Sigmoid colon (tissue), 7 donors: Measurements from ENCODE around the gene TTC27. TPM values are rescaled to one million over a fixed set of nuclear protein-coding genes. Genes with fewer than 3 reads are reported as not detected.

ENCODE experiments used
- DNase-seq: peaks from one replicate; pipeline ENCODE4 v3.0.0-alpha.2; 2019
- H3K27ac ChIP-seq, 4 donors: fragments of 200-600 bp; sonication (generic); one replicate each; pipeline ENCODE4 v1.5.1; 2016 to 2019; ENCODE audit warnings: mild to moderate bottlenecking in 1 of 4
- H3K27me3 ChIP-seq, 3 donors: fragments of 200-600 bp; sonication (generic); one replicate each; pipeline ENCODE4 v1.5.1; 2019; ENCODE audit warnings: mild to moderate bottlenecking in 1 of 3
- H3K36me3 ChIP-seq, 4 donors: fragments of 200-600 bp; sonication (generic); one replicate each; pipeline ENCODE4 v1.5.1; 2016 to 2019
- H3K4me1 ChIP-seq, 4 donors: fragments of 200-600 bp; sonication (generic); one replicate each; pipeline ENCODE4 v1.5.1; 2017 to 2019
- H3K4me3 ChIP-seq, 4 donors: fragments of 200-600 bp; sonication (generic); one replicate each; pipeline ENCODE4 v1.5.1; 2017 to 2019; ENCODE audit warnings: mild to moderate bottlenecking in 2 of 4, moderate library complexity in 1 of 4
- H3K9me3 ChIP-seq, 4 donors: fragments of 200-600 bp in 3 of 4; sonication (generic) in 3 of 4; one replicate each; pipeline versions ENCODE4 v1.5.1 to v1.6.1; 2013 to 2019
- CTCF ChIP-seq, 4 experiments: fragments of 450-650 bp in 3 of 4; fragments of 200-600 bp in 1 of 4; IDR thresholded peaks; one replicate each; pipeline ENCODE4 v1.5.1; 2016 to 2019; ENCODE audit warnings: antibody characterized with exemption in 4 of 4, mild to moderate bottlenecking in 3 of 4, moderate library complexity in 2 of 4
- EP300 ChIP-seq, 4 donors: sonication (generic); formaldehyde crosslinking; IDR thresholded peaks; one replicate each; pipeline ENCODE4 v1.6.1; 2017; ENCODE audit warnings: antibody characterized with exemption in 4 of 4
- POLR2A ChIP-seq, 2 donors: fragments of 450-650 bp; IDR thresholded peaks; one replicate each; pipeline ENCODE4 v1.6.1; 2016; ENCODE audit warnings: antibody characterized with exemption in 2 of 2, mild to moderate bottlenecking in 2 of 2, moderate library complexity in 2 of 2
- POLR2AphosphoS5 ChIP-seq, 4 donors: sonication (generic); formaldehyde crosslinking; IDR thresholded peaks; one replicate each; pipeline ENCODE4 v1.6.1; 2017; ENCODE audit warnings: antibody characterized with exemption in 4 of 4
- WGBS, 2 donors: extraction: QIAGEN DNeasy Blood & Tissue Kit; methylation state at CpG; one replicate each; pipeline ENCODE4 v1.1.7; 2013; 5-methylcytosine and 5-hydroxymethylcytosine counted together
- intact Hi-C: fragments of 100-400 bp; cut with DNase I; formaldehyde crosslinking; loops from one replicate; pipeline ENCODE4 v1.15.1; 2023
- polyA plus RNA-seq, 3 donors: library from polyadenylated mRNA; stranded (reverse); fragments of 200-250 nt; gene quantifications; one replicate each; pipeline ENCODE4 v1.2.3, GENCODE V29; 2013
- total RNA-seq, 4 donors: library from RNA; depleted of rRNA; stranded (reverse); fragments of >200 nt; gene quantifications; one replicate each; pipeline ENCODE4 v1.1.0, GENCODE V29; 2016
- donor health status: healthy with polysubstance abuse.
- donor health status: Bipolar disorder and iron deficiency.
- donor health status: healthy.

The TTC27 gene
- total and polyA plus RNA-seq, 7 donors = 3.0 to 22.5 (median 14.1) TPM

DNA sequence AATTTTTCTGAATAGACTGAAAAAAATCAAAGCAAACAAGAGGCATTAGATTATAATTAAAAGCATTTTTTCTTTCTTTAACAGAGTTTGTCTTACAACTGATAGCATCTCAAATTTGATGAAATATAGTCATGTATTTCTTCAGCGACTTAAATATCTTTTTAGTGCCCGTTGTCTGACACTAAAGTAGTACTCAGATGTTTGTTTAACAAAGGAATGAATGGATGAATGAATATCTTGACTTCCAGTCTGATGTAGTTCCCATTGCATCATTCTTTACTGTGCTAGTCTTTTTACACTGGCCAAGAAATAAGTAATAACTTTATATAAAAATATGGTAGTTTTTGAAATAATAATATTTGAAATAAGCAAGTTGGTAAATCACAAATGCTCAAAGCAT is 111.1 kb downstream of the TTC27 start:
- WGBS, 2 donors = 88 to 90% methylated on average over 2 of the region's 2 CpGs
- Histone ChIP-seq H3K9me3 (no peaks in the 10 kb centered on the region), H3K27me3 (no peaks in the 10 kb centered on the region), H3K36me3 (peaks cover 0 to 9% (median 5%) of the 10 kb centered on the region in 4 donors), H3K27ac (no peak overlapping the region), H3K4me1 (no peaks in the 10 kb centered on the region), H3K4me3 (no peak overlapping the region)
- TF ChIP-seq EP300 (IDR thresholded peaks at IDR 0.05) = no peak
- TF ChIP-seq POLR2A (IDR thresholded peaks at IDR 0.05) = no peak
- TF ChIP-seq CTCF (IDR thresholded peaks at IDR 0.05) = no peak
- no peak for TF ChIP-seq POLR2AphosphoS5 (IDR thresholded peaks at IDR 0.05)
- no peak for DNase-seq
- intact Hi-C loops = no loop called here

GRCh38 chr2:32739664-32740063 is 111.8 kb downstream of the TTC27 start:
- Histone ChIP-seq H3K9me3 (no peaks in the 10 kb centered on the region), H3K4me1 (no peaks in the 10 kb centered on the region), H3K27me3 (no peaks in the 10 kb centered on the region), H3K36me3 (peaks cover 0 to 9% (median 5%) of the 10 kb centered on the region in 4 donors), H3K27ac (no peak overlapping the region), H3K4me3 (no peak overlapping the region)
- no peak for DNase-seq
- TF ChIP-seq POLR2A (IDR thresholded peaks at IDR 0.05) = no peak
- TF ChIP-seq CTCF (IDR thresholded peaks at IDR 0.05) = no peak
- no peak for TF ChIP-seq EP300 (IDR thresholded peaks at IDR 0.05)
- TF ChIP-seq POLR2AphosphoS5 (IDR thresholded peaks at IDR 0.05) = no peak
- intact Hi-C loops = no loop called here
- 90 to 95% methylated on average over 2 of the region's 2 CpGs for WGBS, 2 donors

- no peaks in the 10 kb centered on the region for H3K27me3 ChIP-seq
- no peak overlapping the region for H3K27ac ChIP-seq
- DNase-seq = no peak
- H3K9me3 ChIP-seq = no peaks in the 10 kb centered on the region
- H3K4me1 ChIP-seq = no peaks in the 10 kb centered on the region
- intact Hi-C loops = no loop called here
- H3K4me3 ChIP-seq = no peak overlapping the region
- 96 to 100% methylated on average over 1 of the region's 1 CpG for WGBS, 2 donors
- H3K36me3 ChIP-seq = peaks cover 0 to 9% (median 5%) of the 10 kb centered on the region in 4 donors
- no peak for TF ChIP-seq CTCF (IDR thresholded peaks at IDR 0.05)
- no peak for TF ChIP-seq POLR2A (IDR thresholded peaks at IDR 0.05)
- no peak for TF ChIP-seq EP300 (IDR thresholded peaks at IDR 0.05)
- no peak for TF ChIP-seq POLR2AphosphoS5 (IDR thresholded peaks at IDR 0.05)
These were observed 113.7 kb downstream of the TTC27 start for GRCh38 chr2:32741575-32741974.

DNA sequence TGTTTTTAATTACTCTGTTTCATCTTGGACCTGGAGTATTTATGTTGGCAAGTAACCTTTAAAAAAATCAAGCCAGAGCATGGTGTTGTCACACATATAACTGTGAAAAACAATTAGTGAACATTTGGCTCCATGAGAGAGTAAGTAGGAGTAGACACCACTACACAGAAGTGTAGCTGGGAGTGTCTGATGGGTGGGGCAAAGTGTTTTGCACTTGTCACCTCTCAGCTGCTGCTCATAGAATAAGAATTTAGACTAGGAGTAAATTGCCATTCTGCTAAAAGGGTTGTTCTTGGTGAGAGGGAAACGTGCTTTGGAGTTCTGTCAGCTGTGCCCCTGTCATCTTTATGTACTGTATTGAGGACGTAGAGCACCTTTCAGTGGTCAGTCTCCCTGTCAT is 114.5 kb downstream of the TTC27 start:
- DNase-seq = no peak
- H3K36me3 ChIP-seq = peaks cover 0 to 6% (median 4%) of the 10 kb centered on the region in 4 donors
- WGBS, 2 donors = 58 to 84% methylated on average over 2 of the region's 2 CpGs
- no peaks in the 10 kb centered on the region for H3K9me3 ChIP-seq
- no peaks in the 10 kb centered on the region for H3K27me3 ChIP-seq
- intact Hi-C loops = no loop called here
- no peaks in the 10 kb centered on the region for H3K4me1 ChIP-seq
- no peak overlapping the region for H3K27ac ChIP-seq
- TF ChIP-seq EP300 (IDR thresholded peaks at IDR 0.05) = no peak
- TF ChIP-seq POLR2AphosphoS5 (IDR thresholded peaks at IDR 0.05) = no peak
- TF ChIP-seq POLR2A (IDR thresholded peaks at IDR 0.05) = no peak
- no peak for TF ChIP-seq CTCF (IDR thresholded peaks at IDR 0.05)
- no peak overlapping the region for H3K4me3 ChIP-seq
